ENCODE measurements around the gene CLEC20A. TPM values are rescaled to one million over a fixed set of nuclear protein-coding genes. Genes with fewer than 3 reads are reported as not detected.

The CLEC20A gene
- total RNA-seq, 3 donors from 2014 or later, result not detected

- H3K4me3 ChIP-seq, result no peak within 1 kb of the TSS
- H3K36me3 ChIP-seq, result no peaks in the 10 kb centered on the region
- intact Hi-C loops (cut with DNase I; ENCODE audit: low total_unique reads), result no loop called here
- H3K9me3 ChIP-seq, result no peaks in the 10 kb centered on the region
- DNase-seq (ENCODE audit: low spot score in 2 of 2), result no peak
- TF ChIP-seq POLR2AphosphoS5 (IDR thresholded peaks at IDR 0.05), result no peak
- TF ChIP-seq POLR2A (IDR thresholded peaks at IDR 0.05), result no peak
- TF ChIP-seq, protein P1, sequence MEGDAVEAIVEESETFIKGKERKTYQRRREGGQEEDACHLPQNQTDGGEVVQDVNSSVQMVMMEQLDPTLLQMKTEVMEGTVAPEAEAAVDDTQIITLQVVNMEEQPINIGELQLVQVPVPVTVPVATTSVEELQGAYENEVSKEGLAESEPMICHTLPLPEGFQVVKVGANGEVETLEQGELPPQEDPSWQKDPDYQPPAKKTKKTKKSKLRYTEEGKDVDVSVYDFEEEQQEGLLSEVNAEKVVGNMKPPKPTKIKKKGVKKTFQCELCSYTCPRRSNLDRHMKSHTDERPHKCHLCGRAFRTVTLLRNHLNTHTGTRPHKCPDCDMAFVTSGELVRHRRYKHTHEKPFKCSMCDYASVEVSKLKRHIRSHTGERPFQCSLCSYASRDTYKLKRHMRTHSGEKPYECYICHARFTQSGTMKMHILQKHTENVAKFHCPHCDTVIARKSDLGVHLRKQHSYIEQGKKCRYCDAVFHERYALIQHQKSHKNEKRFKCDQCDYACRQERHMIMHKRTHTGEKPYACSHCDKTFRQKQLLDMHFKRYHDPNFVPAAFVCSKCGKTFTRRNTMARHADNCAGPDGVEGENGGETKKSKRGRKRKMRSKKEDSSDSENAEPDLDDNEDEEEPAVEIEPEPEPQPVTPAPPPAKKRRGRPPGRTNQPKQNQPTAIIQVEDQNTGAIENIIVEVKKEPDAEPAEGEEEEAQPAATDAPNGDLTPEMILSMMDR (IDR thresholded peaks at IDR 0.05), result no peak
- H3K27me3 ChIP-seq, result no peaks in the 10 kb centered on the region
- H3K27ac ChIP-seq, result no peak within 1 kb of the TSS
- H3K4me1 ChIP-seq, result no peaks in the 10 kb centered on the region
These were observed 16.0 kb upstream of the CLEC20A start, which contains the start of gene TEX35 for GRCh38 chr1:178512566-178513277. TSS of gene TEX35 (plus strand) at chr1:178513109. CDS start at chr1:178513189, 80 bp downstream.

- intact Hi-C loops (cut with DNase I; ENCODE audit: low total_unique reads), result no loop called here
These were observed 13.4 kb upstream of the CLEC20A start for GRCh38 chr1:178510155-178510554.

GRCh38 chr1:178509414-178510007, 12.7 kb upstream of the CLEC20A start:
- Histone ChIP-seq H3K27ac (no peak overlapping the region), H3K36me3 (no peaks in the 10 kb centered on the region), H3K4me1 (no peaks in the 10 kb centered on the region), H3K9me3 (no peaks in the 10 kb centered on the region), H3K4me3 (no peak overlapping the region), H3K27me3 (no peaks in the 10 kb centered on the region)
- intact Hi-C loops (cut with DNase I; ENCODE audit: low total_unique reads), result no loop called here
- TF ChIP-seq, protein P1 (IDR thresholded peaks at IDR 0.05), result no peak
- TF ChIP-seq POLR2AphosphoS5 (IDR thresholded peaks at IDR 0.05) (no peak), POLR2A (IDR thresholded peaks at IDR 0.05) (no peak)
- DNase-seq (ENCODE audit: low spot score in 2 of 2), result no peak

More at GRCh38 chr1:178510155-178510554, 13.4 kb upstream of the CLEC20A start:
- Histone ChIP-seq H3K27ac (no peak overlapping the region), H3K4me3 (no peak overlapping the region), H3K36me3 (no peaks in the 10 kb centered on the region), H3K9me3 (no peaks in the 10 kb centered on the region), H3K27me3 (no peaks in the 10 kb centered on the region), H3K4me1 (no peaks in the 10 kb centered on the region)
- TF ChIP-seq POLR2AphosphoS5 (IDR thresholded peaks at IDR 0.05) (no peak), POLR2A (IDR thresholded peaks at IDR 0.05) (no peak)
- TF ChIP-seq, protein P1 (IDR thresholded peaks at IDR 0.05), result no peak
- no peak for DNase-seq (ENCODE audit: low spot score in 2 of 2)

DNA sequence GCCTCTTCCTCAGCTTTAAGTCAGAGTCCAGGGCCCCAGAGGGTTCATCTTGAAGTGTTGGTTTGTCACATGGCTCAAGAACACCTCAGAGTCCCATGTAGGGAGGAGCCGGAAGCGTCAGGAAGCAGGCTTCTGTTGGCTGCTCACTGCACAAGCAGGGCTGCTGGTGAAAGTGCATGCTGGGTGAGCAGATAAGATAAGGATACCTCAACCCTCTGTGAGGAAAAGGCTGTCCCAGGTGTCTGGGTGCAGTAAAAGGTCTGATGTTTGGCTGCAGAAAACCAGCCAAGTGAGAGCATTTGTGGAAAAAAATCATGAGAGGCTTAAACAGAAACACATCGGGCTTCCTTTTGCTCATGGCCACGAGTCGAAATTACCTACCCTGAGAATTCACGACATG, 9.9 kb upstream of the CLEC20A start:
- H3K27ac ChIP-seq, result no peak overlapping the region
- intact Hi-C loops (cut with DNase I; ENCODE audit: low total_unique reads), result no loop called here

More for the DNA sequence above, 9.9 kb upstream of the CLEC20A start:
- no peaks in the 10 kb centered on the region for H3K36me3 ChIP-seq
- no peaks in the 10 kb centered on the region for H3K4me1 ChIP-seq
- DNase-seq (ENCODE audit: low spot score in 2 of 2), result no peak
- no peak overlapping the region for H3K4me3 ChIP-seq
- TF ChIP-seq POLR2AphosphoS5 (IDR thresholded peaks at IDR 0.05), result no peak
- no peak for TF ChIP-seq POLR2A (IDR thresholded peaks at IDR 0.05)
- TF ChIP-seq, protein P1 (IDR thresholded peaks at IDR 0.05), result no peak
- H3K9me3 ChIP-seq, result no peaks in the 10 kb centered on the region
- peaks cover 0 to 3% of the 10 kb centered on the region in 2 donors for H3K27me3 ChIP-seq
